Panc1 (cell line): ENCODE results near the gene ADGRL3. TPM values are rescaled to one million over a fixed set of nuclear protein-coding genes. Genes with fewer than 3 reads are reported as not detected.

Experiments used
- ATAC-seq: fragments of 200-7000 bp; cut with Tn5 transposase; 2 replicates; pipeline ENCODE4 v1.9.1; 2020; ENCODE audit warnings: mild to moderate bottlenecking, moderate library complexity
- BruUV-seq: library from RNA; stranded (reverse); fragments of 400-500 nt; replicated peaks from 2 replicates; lab custom pipeline; 2021; lab: Mats Ljungman, UMichigan
- CTCF ChIA-PET: fragments of 300-600 bp; sonication (Branson Sonifier 250); formaldehyde crosslinking; loops from one replicate; lab custom pipeline; 2022; ENCODE audit warnings: antibody characterized with exemption; lab: Charles Lee
- POLR2A ChIA-PET: fragments of 300-600 bp; sonication (Branson Sonifier 250); formaldehyde crosslinking; loops from one replicate; lab custom pipeline; 2022; ENCODE audit warnings: antibody characterized with exemption; lab: Charles Lee
- DNase-seq: peaks from one replicate; pipeline ENCODE4 v3.0.0-alpha.2; 2010; ENCODE audit warnings: low read depth, low spot score
- H3K27ac ChIP-seq: 2 replicates; pipeline ENCODE4 v1.5.1; 2011; ENCODE audit warnings: mild to moderate bottlenecking, low read length, inconsistent platforms
- H3K27me3 ChIP-seq: fragments of 200-500 bp; sonication (Bioruptor generic); 2 replicates; pipeline ENCODE4 v1.6.0; 2014; ENCODE audit warnings: low read length, inconsistent platforms; ENCODE audit not compliant: control insufficient read depth, insufficient read depth
- H3K36me3 ChIP-seq: fragments of 200-500 bp; sonication (Bioruptor generic); 2 replicates; pipeline ENCODE4 v1.5.1; 2014; ENCODE audit warnings: inconsistent platforms, mild to moderate bottlenecking, low read length, moderate library complexity; ENCODE audit not compliant: control insufficient read depth, insufficient read depth
- H3K4me1 ChIP-seq: 2 replicates; pipeline ENCODE4 v1.5.1; 2011; ENCODE audit warnings: inconsistent platforms, mild to moderate bottlenecking, low read length, moderate library complexity; ENCODE audit not compliant: control insufficient read depth, insufficient read depth
- H3K4me3 ChIP-seq, 2 experiments: 2 replicates each; pipeline ENCODE4 v1.5.1; 2011 to 2012; ENCODE audit warnings: low read depth in 2 of 2, low read length in 2 of 2, mild to moderate bottlenecking in 2 of 2, inconsistent platforms in 1 of 2, moderate library complexity in 1 of 2
- H3K9me3 ChIP-seq: fragments of 200-500 bp; sonication (Bioruptor generic); 2 replicates; pipeline ENCODE4 v1.5.1; 2014; ENCODE audit warnings: low read depth, mild to moderate bottlenecking, inconsistent platforms, low read length, moderate library complexity; ENCODE audit not compliant: control insufficient read depth, insufficient read depth
- CTCF ChIP-seq: fragments of 450-650 bp; IDR thresholded peaks from 2 replicates; pipeline ENCODE4 v1.5.1; 2017; ENCODE audit warnings: mild to moderate bottlenecking
- POLR2AphosphoS5 ChIP-seq: IDR thresholded peaks from 2 replicates; pipeline ENCODE4 v1.6.1; 2012; ENCODE audit warnings: mild to moderate bottlenecking, low read depth, low read length, moderate library complexity
- REST ChIP-seq, 2 experiments: IDR thresholded peaks; 2 replicates each; pipeline ENCODE4 v1.6.1; 2011 to 2012; ENCODE audit warnings: low read depth in 2 of 2, control low read depth in 1 of 2, low read length in 1 of 2, mild to moderate bottlenecking in 1 of 2, moderate library complexity in 1 of 2; ENCODE audit not compliant: insufficient read depth in 1 of 2
- SIN3A ChIP-seq: IDR thresholded peaks from 2 replicates; pipeline ENCODE4 v1.6.1; 2012; ENCODE audit warnings: low read depth, mild to moderate bottlenecking, low read length, moderate library complexity, borderline replicate concordance; ENCODE audit not compliant: insufficient read depth
- TCF7L2 ChIP-seq: IDR thresholded peaks from 2 replicates; pipeline ENCODE4 v1.6.1; 2011; ENCODE audit warnings: mild to moderate bottlenecking, low read depth, low read length, inconsistent platforms
- in situ Hi-C: cut with HindIII; loops from 2 replicates; pipeline ENCODE4 v1.10.0; 2016; ENCODE audit warnings: low sequenced_read_pairs, low pct_unique_long_range_greater_than_20kb
- intact Hi-C: fragments of 100-400 bp; cut with micrococcal nuclease; formaldehyde crosslinking; loops from one replicate; pipeline ENCODE4 v1.10.0; 2022; ENCODE audit not compliant: unreplicated experiment
- total RNA-seq: library from RNA; stranded (reverse); gene quantifications from one replicate; pipeline ENCODE4 v1.2.1, GENCODE V29; 2021; ENCODE audit not compliant: unreplicated experiment

Gene ADGRL3
- total RNA-seq, 1 experiment from 2014 or later: 0.23 TPM

- no peaks in the 10 kb centered on the region for H3K36me3 ChIP-seq
- intact Hi-C loops: no loop called here
- CTCF ChIA-PET: no interaction called here
- ATAC-seq (no peak), DNase-seq (no peak)
- H3K27ac ChIP-seq: no peak overlapping the region
- H3K4me1 ChIP-seq: no peaks in the 10 kb centered on the region
- no peak overlapping the region for H3K4me3 ChIP-seq
- H3K9me3 ChIP-seq: no peaks in the 10 kb centered on the region
- no TSS peak for BruUV-seq
- no peaks in the 10 kb centered on the region for H3K27me3 ChIP-seq
- in situ Hi-C loops: no loop called here
- TF ChIP-seq REST (IDR thresholded peaks at IDR 0.05; ENCODE audit: insufficient read depth in 1 of 2, low read depth in 2 of 2, low read length in 1 of 2): no peak
- TF ChIP-seq TCF7L2: no peak
- TF ChIP-seq SIN3A: no peak
- no peak for TF ChIP-seq CTCF
- no peak for TF ChIP-seq POLR2AphosphoS5
- POLR2A ChIA-PET: no interaction called here
Observed at GRCh38 chr4:61431131-61431530, 231.0 kb downstream of the ADGRL3 start.

DNA sequence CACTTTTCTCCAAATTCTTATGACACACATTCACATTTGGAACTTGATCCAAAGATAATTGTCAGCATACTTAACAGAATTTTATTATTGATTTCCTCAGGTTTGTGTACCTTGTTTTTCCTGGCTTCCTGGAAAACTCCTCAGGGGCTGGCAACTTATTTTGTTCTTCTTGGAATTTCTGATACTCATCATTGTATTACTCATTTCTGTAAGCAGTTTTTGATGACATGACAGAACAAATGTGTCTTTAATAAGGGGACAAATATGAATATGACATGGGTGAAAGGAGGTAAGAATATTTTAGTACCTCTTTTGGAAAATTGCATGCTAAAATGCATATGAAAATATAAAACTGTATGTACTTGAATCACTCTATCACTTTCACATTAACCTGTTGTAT lies 237.8 kb downstream of the ADGRL3 start:
- in situ Hi-C loops: no loop called here
- no peak overlapping the region for H3K27ac ChIP-seq
- TF ChIP-seq POLR2AphosphoS5: no peak
- TF ChIP-seq TCF7L2: no peak
- no peak for TF ChIP-seq SIN3A
- TF ChIP-seq REST (IDR thresholded peaks at IDR 0.05; ENCODE audit: insufficient read depth in 1 of 2, low read depth in 2 of 2, low read length in 1 of 2): no peak
- TF ChIP-seq CTCF: no peak
- BruUV-seq: no TSS peak
- H3K9me3 ChIP-seq: no peaks in the 10 kb centered on the region
- H3K4me3 ChIP-seq: no peak overlapping the region
- no peaks in the 10 kb centered on the region for H3K27me3 ChIP-seq
- ChIA-PET POLR2A (no interaction called here), CTCF (no interaction called here)
- no peaks in the 10 kb centered on the region for H3K4me1 ChIP-seq
- H3K36me3 ChIP-seq: no peaks in the 10 kb centered on the region
- intact Hi-C loops: no loop called here
- ATAC-seq (no peak), DNase-seq (no peak)
